ENCODE results near the gene DARS1. TPM values are rescaled to one million over a fixed set of nuclear protein-coding genes. Genes with fewer than 3 reads are reported as not detected.
A peak's percentile ranks its signal among the peaks of the same experiment; 100 is the strongest.

The DARS1 gene
- 150 TPM for polyA plus RNA-seq (2012; ENCODE audit: insufficient read depth, insufficient read length)

DNA sequence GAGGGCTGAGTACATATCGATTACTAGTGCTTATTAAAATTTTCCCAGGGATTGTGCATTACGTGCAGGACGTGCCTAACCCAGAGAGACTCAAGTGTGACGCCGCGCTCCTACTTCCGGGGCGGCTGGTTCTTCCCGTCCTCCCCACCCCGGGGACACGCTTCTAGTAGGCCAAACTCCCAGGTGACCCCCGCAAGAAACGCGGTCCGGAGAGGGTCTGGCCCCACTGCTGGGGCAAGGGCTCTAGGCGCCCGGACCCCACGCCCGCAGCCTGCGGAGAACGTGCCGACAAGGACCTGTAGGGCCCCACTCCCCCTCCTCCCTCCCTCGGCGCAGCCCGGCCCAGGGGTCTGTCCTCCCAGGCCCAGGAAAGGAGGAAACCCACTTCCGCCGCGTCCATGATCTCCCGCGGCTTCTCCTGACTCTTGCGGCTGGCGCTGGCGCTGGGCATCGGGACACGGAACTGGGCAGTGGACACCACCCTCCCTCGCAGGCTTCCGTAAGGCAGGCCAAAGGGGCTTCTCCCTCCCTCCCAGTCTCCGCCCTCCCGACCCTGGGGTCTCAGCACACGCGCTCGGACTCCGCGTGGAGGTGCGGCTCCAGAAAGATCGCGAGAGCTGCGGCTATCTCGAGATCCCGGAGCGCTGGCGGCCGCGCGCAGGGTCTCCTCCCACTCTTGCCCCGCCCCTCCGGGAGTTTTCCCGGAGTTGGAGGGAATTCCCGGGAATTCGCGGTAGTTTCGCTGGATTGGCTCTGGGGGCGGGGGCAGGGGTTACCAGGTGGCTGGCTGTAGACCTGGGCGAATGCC is at the start of gene DARS1:
Gene DARS1, minus strand, starts transcription at position 609 of the 808 bp plus-strand sequence. Its CDS starts 158 bp downstream, at position 451.
- DNase-seq (ENCODE audit: low read depth, low spot score) = peak; percentile 83
- H3K4me3 ChIP-seq (ENCODE audit: low read length) = peak within 1 kb of the TSS; percentile 73

DNA sequence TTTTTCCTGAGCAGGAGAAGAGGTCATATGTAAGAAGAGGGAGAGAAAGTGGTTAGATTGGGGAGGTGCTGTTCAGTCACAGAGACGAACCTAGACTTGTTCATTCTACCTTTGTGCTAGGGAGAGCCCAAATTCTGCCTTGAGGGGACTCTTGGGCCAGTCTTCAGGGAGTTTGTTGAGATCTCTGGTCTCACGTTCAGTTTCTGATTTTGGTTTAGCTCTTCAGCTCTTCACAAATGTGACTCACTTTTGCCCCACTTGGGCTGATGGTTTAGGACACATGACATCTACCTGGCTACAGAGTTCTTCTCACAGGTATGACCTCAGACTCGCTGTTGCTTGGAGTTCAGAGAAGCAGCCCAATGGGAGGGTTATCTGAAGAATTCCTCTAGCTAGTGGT is 49.2 kb upstream of the DARS1 start:
- no peak for DNase-seq (ENCODE audit: low read depth, low spot score)
- no peak overlapping the region for H3K4me3 ChIP-seq (ENCODE audit: low read length)

- no peak for DNase-seq (ENCODE audit: low read depth, low spot score)
These were observed 47.5 kb upstream of the DARS1 start for GRCh38 chr2:136032817-136033535.

GRCh38 chr2:136032192-136032591 is 46.8 kb upstream of the DARS1 start:
- H3K4me3 ChIP-seq (ENCODE audit: low read length) = no peak overlapping the region
- no peak for DNase-seq (ENCODE audit: low read depth, low spot score)

More at GRCh38 chr2:136032817-136033535, 47.5 kb upstream of the DARS1 start:
- no peak overlapping the region for H3K4me3 ChIP-seq (ENCODE audit: low read length)

DNA sequence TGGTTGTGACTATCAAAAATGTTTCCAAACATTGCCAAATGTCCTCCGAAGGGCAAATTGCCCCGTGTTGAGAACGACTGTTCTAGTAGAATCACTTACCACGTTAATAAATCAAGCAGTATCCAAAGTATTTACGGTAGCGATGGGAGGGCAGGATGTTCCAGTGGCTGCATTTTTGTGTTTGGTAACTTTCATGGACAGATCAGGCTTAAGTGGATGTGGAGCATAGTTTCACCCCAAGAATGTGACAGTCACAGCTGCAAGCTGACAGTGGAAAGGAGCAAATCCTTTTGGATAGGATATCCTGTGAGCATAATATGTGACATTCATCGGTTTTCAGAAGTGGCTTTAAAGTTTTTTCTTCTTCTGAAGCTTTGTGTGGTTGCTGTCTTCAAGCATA is 46.3 kb upstream of the DARS1 start:
- H3K4me3 ChIP-seq (ENCODE audit: low read length) = no peak overlapping the region
- DNase-seq (ENCODE audit: low read depth, low spot score) = no peak

DNA sequence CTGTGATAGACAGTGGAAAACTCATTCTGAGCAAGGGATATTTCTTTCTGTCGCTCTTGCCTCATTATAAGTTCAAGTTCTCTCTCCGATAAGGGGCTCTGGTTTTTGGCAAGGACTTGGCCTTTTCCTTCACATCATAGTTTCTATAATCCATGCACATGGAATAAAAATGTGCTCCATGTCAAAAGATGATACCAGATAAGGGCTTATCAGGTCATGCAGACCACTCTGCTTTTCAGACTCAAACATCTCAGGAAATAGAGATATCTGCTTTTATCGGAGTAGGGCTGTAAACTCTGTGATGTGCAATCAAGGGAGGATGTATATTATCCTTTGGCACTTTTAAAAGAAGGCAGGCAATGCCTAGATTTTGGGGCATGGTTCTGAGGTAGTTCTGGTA is 45.0 kb upstream of the DARS1 start:
- H3K4me3 ChIP-seq (ENCODE audit: low read length) = no peak overlapping the region

DNA sequence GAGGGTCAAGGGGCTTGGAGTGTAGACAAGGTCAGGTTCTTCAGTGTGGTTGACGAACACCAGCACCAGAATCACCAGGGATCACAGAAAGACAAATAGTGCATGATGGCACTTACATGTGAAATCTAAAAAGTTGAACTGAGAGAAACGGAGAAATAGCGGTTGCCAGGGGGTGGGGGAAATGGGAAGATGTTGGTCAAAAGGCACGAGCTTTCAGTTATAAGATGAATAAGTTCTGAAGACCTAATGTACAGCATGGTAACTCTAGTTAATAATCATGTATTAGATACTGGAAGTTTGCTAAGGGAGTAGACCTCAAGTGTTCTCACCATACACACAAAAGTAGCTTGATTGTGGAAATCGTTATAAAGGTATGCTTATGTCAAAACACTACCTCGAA is 43.7 kb upstream of the DARS1 start:
- no peak for DNase-seq (ENCODE audit: low read depth, low spot score)
- no peak overlapping the region for H3K4me3 ChIP-seq (ENCODE audit: low read length)

More for the DNA sequence above, 45.0 kb upstream of the DARS1 start:
- no peak for DNase-seq (ENCODE audit: low read depth, low spot score)

- DNase-seq (ENCODE audit: low read depth, low spot score) = no peak
- no peak overlapping the region for H3K4me3 ChIP-seq (ENCODE audit: low read length)
These were observed 42.6 kb upstream of the DARS1 start for GRCh38 chr2:136028001-136028400.

GRCh38 chr2:136027112-136027511 is 41.7 kb upstream of the DARS1 start:
- DNase-seq (ENCODE audit: low read depth, low spot score) = no peak
- no peak overlapping the region for H3K4me3 ChIP-seq (ENCODE audit: low read length)

DNA sequence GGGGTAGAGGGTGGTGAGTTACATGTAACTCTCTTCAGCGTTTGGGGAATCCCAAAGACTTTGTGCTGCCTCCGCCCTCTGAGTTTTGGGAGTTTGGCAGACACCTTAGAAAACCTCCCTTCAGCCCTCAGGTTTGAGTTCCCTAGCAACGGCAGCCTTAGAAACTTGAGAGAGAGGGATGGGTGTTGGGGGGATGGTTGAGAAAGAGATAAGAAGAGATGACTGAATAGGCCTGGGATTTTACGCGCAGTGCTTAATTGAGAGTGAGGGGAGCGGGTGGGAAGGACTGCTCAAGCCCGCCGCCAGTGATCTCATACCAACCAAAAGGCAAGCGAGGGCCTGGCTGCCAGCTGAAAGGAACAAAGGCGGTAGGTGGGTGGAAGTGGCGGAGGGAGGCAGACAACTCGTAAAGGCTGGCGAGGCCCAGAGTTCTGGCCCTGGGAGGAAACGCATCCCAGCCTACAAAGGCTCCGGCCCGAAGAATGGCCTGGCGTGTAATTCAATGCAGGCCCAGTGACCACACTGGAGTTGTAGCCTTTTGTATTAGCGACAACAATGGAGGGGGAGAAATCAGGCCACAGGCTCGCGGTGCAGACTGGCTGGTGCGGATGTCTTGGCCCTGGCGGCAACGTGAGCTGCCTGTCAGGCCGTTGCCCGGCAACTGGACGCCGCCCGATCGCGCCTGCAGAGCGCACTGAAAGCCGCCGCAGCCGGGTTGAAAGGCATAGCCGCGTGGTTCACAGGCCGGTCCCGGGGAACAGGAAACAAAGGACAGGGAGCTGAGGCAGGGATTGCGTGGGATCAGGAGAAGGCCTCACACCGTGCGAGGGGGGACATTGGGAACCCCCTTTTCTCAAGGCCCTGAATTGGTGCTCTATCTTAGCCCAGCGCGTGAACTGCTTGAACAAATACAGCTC is 39.9 kb upstream of the DARS1 start:
- DNase-seq (ENCODE audit: low read depth, low spot score) = no peak

GRCh38 chr2:136024616-136025015 is 39.2 kb upstream of the DARS1 start:
- DNase-seq (ENCODE audit: low read depth, low spot score) = no peak
- no peak overlapping the region for H3K4me3 ChIP-seq (ENCODE audit: low read length)

More for the DNA sequence above, 39.9 kb upstream of the DARS1 start:
- no peak overlapping the region for H3K4me3 ChIP-seq (ENCODE audit: low read length)

DNA sequence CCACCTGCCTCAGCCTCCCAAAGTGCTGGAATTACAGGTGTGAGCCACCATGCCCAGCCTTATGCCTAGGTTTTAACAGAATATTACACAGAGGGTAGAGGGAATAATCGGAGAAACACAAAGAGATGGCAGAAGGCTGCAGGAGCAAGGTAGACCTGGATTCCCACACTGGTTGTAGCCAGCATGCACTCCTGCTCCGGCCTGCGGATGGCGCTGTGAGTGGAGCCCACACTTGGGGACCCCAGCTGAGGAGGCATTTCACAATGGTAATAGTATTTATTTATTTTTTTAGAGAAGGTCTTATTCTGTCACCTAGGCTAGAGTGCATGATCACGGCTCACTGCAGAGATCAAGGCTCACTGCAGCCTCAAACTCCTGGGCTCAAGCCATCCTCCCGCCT is 38.8 kb upstream of the DARS1 start:
- no peak for DNase-seq (ENCODE audit: low read depth, low spot score)
- no peak overlapping the region for H3K4me3 ChIP-seq (ENCODE audit: low read length)

DNA sequence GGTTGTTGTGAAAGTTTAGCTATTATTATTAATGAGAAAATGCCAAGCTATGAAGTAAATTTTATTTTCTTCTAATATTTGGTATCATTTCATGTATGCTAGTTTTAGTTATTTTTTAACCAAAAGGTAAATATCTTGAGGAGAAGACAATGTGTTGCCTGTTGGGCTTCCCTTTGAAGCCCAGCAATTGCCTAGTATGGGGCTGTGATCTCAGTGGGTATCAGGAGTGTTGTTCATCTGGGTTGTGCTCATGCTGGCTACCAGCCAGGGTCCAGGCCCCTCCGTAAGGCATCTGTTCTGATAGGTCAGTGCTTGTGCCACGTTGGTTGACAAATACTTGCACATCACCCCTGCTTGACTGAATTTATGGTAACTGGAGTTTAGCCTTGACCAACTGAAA is 38.0 kb upstream of the DARS1 start:
- DNase-seq (ENCODE audit: low read depth, low spot score) = no peak

GRCh38 chr2:136022396-136023146 is 37.1 kb upstream of the DARS1 start:
- H3K4me3 ChIP-seq (ENCODE audit: low read length) = no peak overlapping the region
- DNase-seq (ENCODE audit: low read depth, low spot score) = no peak

More for the DNA sequence above, 38.0 kb upstream of the DARS1 start:
- H3K4me3 ChIP-seq (ENCODE audit: low read length) = no peak overlapping the region

DNA sequence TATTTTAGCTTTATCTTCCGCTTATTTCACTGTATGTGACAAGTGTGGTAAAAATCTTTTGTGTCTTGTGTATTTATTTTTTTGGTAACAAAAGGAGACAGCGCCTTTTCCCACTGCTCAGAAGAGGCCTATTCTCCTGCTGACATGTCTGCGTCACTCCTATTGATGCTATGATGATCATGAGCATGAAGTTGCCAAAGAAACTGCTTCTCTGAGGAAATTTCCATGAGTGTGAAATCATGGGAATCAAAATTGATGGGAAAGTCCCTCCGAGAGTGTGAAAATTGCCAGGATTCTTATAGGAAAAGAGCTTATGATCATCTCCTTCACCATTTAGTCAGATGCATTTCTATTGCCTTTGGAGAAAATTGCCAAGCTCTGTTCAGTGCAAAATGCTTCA is 36.5 kb upstream of the DARS1 start:
- DNase-seq (ENCODE audit: low read depth, low spot score) = no peak
- no peak overlapping the region for H3K4me3 ChIP-seq (ENCODE audit: low read length)

DNA sequence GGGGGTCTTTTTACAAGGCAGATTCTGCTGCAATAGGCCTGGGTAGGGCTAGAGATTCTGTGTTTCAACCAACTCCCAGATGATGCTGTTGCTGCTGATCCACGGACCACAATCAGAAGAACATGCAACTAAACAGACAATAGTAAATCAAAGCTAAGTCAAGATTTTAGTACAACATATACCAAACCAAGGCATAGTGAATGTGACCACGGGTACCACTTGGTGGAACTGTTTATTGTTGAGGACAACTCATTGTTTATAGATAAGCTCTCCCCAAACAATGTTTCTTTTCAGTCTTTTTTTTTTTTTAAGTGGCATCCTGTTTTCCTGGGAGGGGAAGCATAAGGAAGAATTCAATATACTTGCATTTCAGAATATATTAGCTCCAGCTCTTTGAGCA is 36.0 kb upstream of the DARS1 start:
- no peak for DNase-seq (ENCODE audit: low read depth, low spot score)
- H3K4me3 ChIP-seq (ENCODE audit: low read length) = no peak overlapping the region

- DNase-seq (ENCODE audit: low read depth, low spot score) = no peak
- no peak overlapping the region for H3K4me3 ChIP-seq (ENCODE audit: low read length)
These were observed 35.4 kb upstream of the DARS1 start for GRCh38 chr2:136020831-136021230.

DNA sequence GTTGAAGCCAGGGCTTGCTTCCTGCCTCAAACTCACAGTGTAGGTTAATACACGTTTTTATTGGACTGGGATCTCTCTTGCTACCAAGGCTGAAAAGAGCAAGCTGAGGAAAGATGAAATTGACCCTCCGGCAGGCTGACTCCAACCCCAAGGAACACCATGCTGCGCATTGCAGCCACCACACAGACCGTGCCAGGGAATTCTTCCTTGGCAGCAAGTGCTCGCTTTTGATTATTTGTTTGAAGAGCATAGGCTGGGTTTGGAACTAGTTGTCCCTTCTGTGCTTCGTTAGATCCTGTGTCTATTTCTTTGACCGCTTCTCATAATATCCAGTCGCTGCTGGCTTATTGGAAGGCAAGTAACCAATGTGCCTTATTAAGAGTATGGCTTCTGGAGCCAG is 34.4 kb upstream of the DARS1 start:
- no peak overlapping the region for H3K4me3 ChIP-seq (ENCODE audit: low read length)
- DNase-seq (ENCODE audit: low read depth, low spot score) = no peak

DNA sequence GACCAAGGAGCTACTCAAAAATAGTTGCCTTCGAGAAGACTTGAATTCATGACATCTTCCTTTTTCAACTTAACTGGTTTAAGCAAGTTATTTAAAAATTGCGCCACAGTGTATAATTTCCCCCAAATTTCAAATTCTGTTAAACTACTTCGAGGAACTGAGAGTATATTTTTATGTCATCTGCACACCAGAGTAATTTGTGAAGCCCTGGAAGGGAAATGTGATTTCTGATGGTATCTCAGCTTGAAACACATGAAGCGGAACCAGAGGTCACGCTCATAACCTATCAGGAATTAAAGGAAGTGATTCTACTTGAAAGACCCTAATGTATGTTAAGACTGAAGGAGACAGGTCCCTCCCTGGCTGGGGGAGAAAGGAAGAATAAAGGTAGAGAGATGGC is 33.9 kb upstream of the DARS1 start:
- no peak for DNase-seq (ENCODE audit: low read depth, low spot score)
- no peak overlapping the region for H3K4me3 ChIP-seq (ENCODE audit: low read length)

Measured in Jurkat, Clone E6-1 (cell line).